HepG2 (cell line): Measurements from ENCODE around the gene RDH12. TPM values are rescaled to one million over a fixed set of nuclear protein-coding genes. Genes with fewer than 3 reads are reported as not detected.

Experiments
- CEBPG ChIP-seq: IDR thresholded peaks from 2 replicates; pipeline ENCODE4 v1.6.1; 2016
- CREB1 ChIP-seq, 2 experiments: fragments of 450-650 bp in 1 of 2; IDR thresholded peaks; 2 replicates each; pipeline ENCODE4 v1.6.1; 2016 to 2017; ENCODE audit warnings: control low read depth in 1 of 2, mild to moderate bottlenecking in 1 of 2, missing compliant biosample characterization in 1 of 2, missing genetic modification characterization in 1 of 2
- EP300 ChIP-seq, 3 experiments: sonication (generic) in 1 of 3; formaldehyde crosslinking in 1 of 3; IDR thresholded peaks; 2 replicates each; pipeline versions ENCODE4 v1.5.1 to v1.6.1; 2011 to 2020; ENCODE audit warnings: low read depth in 2 of 3, low read length in 2 of 3, borderline replicate concordance in 1 of 3, improper control_type of control experiment in 1 of 3, mild to moderate bottlenecking in 1 of 3, missing genetic modification reagents in 1 of 3, moderate library complexity in 1 of 3
- GMEB2 ChIP-seq: IDR thresholded peaks from 2 replicates; pipeline ENCODE4 v1.6.1; 2016; ENCODE audit warnings: missing biosample characterization, missing genetic modification reagents, low read depth
- JUND ChIP-seq: sonication (generic); formaldehyde crosslinking; IDR thresholded peaks from 2 replicates; pipeline ENCODE4 v1.8.0; 2022; ENCODE audit warnings: mild to moderate bottlenecking, missing genetic modification reagents
- KLF13 ChIP-seq: sonication (generic); formaldehyde crosslinking; IDR thresholded peaks from 2 replicates; pipeline ENCODE4 v1.4.0; 2020; ENCODE audit warnings: mild to moderate bottlenecking, missing genetic modification reagents
- MAFF ChIP-seq: IDR thresholded peaks from 2 replicates; pipeline ENCODE4 v1.6.1; 2011; ENCODE audit warnings: low read depth, low read length, improper control_type of control experiment
- ONECUT2 ChIP-seq: sonication (generic); formaldehyde crosslinking; IDR thresholded peaks from 2 replicates; pipeline ENCODE4 v1.4.0; 2020; ENCODE audit warnings: missing genetic modification reagents
- PATZ1 ChIP-seq: sonication (generic); formaldehyde crosslinking; IDR thresholded peaks from 2 replicates; pipeline ENCODE4 v1.4.0; 2020; ENCODE audit warnings: missing genetic modification reagents
- PHF21A ChIP-seq: sonication (generic); formaldehyde crosslinking; IDR thresholded peaks from 2 replicates; pipeline ENCODE4 v1.5.0; 2020; ENCODE audit warnings: mild to moderate bottlenecking, missing genetic modification reagents
- RAD51 ChIP-seq: fragments of 450-650 bp; IDR thresholded peaks from 2 replicates; pipeline ENCODE4 v1.6.1; 2016; ENCODE audit warnings: borderline replicate concordance
- SYNCRIP ChIP-seq: fragments of 200-400 bp; formaldehyde crosslinking; IDR thresholded peaks from 2 replicates; pipeline ENCODE4 v1.6.1; 2018; ENCODE audit warnings: mild to moderate bottlenecking, low read depth, low read length; ENCODE audit not compliant: insufficient read depth
- TBX2 ChIP-seq: sonication (generic); formaldehyde crosslinking; IDR thresholded peaks from 2 replicates; pipeline ENCODE4 v1.5.0; 2020; ENCODE audit warnings: missing genetic modification reagents, mild to moderate bottlenecking, borderline replicate concordance
- TEAD3 ChIP-seq: optimal IDR thresholded peaks from 2 replicates; pipeline ENCODE3; 2016; ENCODE audit warnings: borderline replicate concordance
- ZBTB21 ChIP-seq: sonication (generic); formaldehyde crosslinking; IDR thresholded peaks from 2 replicates; pipeline ENCODE4 v1.4.0; 2020; ENCODE audit warnings: missing genetic modification reagents
- ZNF142 ChIP-seq: sonication (generic); formaldehyde crosslinking; IDR thresholded peaks from 2 replicates; pipeline ENCODE4 v1.4.0; 2020; ENCODE audit warnings: missing genetic modification reagents
- ZNF253 ChIP-seq: sonication (generic); formaldehyde crosslinking; IDR thresholded peaks from 2 replicates; pipeline ENCODE4 v1.8.0; 2022; ENCODE audit warnings: mild to moderate bottlenecking, missing genetic modification reagents, borderline replicate concordance
- ZNF570 ChIP-seq: sonication (generic); formaldehyde crosslinking; IDR thresholded peaks from 2 replicates; pipeline ENCODE4 v1.4.0; 2020; ENCODE audit warnings: mild to moderate bottlenecking, missing genetic modification reagents, borderline replicate concordance
- ZNF720 ChIP-seq: sonication (generic); formaldehyde crosslinking; IDR thresholded peaks from 2 replicates; pipeline ENCODE4 v1.4.0; 2020; ENCODE audit warnings: missing genetic modification reagents
- ZNF746 ChIP-seq: sonication (generic); formaldehyde crosslinking; IDR thresholded peaks from 2 replicates; pipeline ENCODE4 v1.8.0; 2022; ENCODE audit warnings: mild to moderate bottlenecking, missing genetic modification reagents
- ZSCAN29 ChIP-seq: sonication (generic); formaldehyde crosslinking; conservative IDR thresholded peaks from 2 replicates; pipeline ENCODE4 v1.4.0; 2020; ENCODE audit warnings: mild to moderate bottlenecking, missing genetic modification reagents
- polyA plus RNA-seq, 8 experiments: library from polyadenylated mRNA; depleted of rRNA in 3 of 8; stranded (reverse) in 7 of 8; unstranded in 1 of 8; fragments of >200 nt; fragmentation: Illumina TruSeq in 4 of 8; extraction: Trizol in 4 of 8; gene quantifications; 2 replicates each; pipeline versions ENCODE4 v1.2.1 to v1.2.3, GENCODE V29; 2011 to 2016; ENCODE audit warnings: low read depth in 4 of 8, missing spikeins in 1 of 8, mixed read lengths in 1 of 8; ENCODE audit not compliant: insufficient read depth in 1 of 8
- total RNA-seq, 5 experiments: library from RNA; depleted of rRNA; stranded (reverse); fragments of >200 nt; fragmentation: Illumina TruSeq; extraction: Trizol; gene quantifications; 2 replicates each; pipeline ENCODE4 v1.2.3, GENCODE V29; 2016; ENCODE audit warnings: low read depth in 1 of 5

RDH12 gene
- total and polyA plus RNA-seq, 2 of the 13 experiments (the other 11 are each of a cell fraction or from before 2014, with no cell fraction given), result 1.6 to 2.1 TPM

- TF ChIP-seq EP300 (IDR thresholded peaks at IDR 0.05; ENCODE audit: low read depth in 2 of 2, low read length in 2 of 2), result peak in 1 of 2 experiments; percentile 58; a peak in 2 of 4 replicates
- TF ChIP-seq EP300 (CRISPR knock-in tag; IDR thresholded peaks at IDR 0.05; ENCODE audit: borderline replicate concordance), result no peak
- TF ChIP-seq ZBTB21 (CRISPR knock-in tag), result no peak
- TF ChIP-seq ZNF570 (CRISPR knock-in tag), result no peak
- no peak for TF ChIP-seq RAD51
- TF ChIP-seq ZNF720 (CRISPR knock-in tag), result no peak
- no peak for TF ChIP-seq GMEB2 (CRISPR knock-in tag)
- peak; percentile 30; the same call in 1 of the 2 replicates for TF ChIP-seq JUND (CRISPR knock-in tag)
- no peak for TF ChIP-seq ZNF142 (CRISPR knock-in tag)
- TF ChIP-seq CEBPG, result peak; percentile 88
- no peak for TF ChIP-seq ZNF746 (CRISPR knock-in tag)
- no peak for TF ChIP-seq PATZ1 (CRISPR knock-in tag)
- TF ChIP-seq SYNCRIP, result no peak
- no peak for TF ChIP-seq TBX2 (CRISPR knock-in tag)
- TF ChIP-seq ONECUT2, result no peak
- no peak for TF ChIP-seq PHF21A (CRISPR knock-in tag)
- TF ChIP-seq KLF13, result no peak
- TF ChIP-seq ZSCAN29 (CRISPR knock-in tag), result no peak
- peak; percentile 17 for TF ChIP-seq TEAD3 (CRISPR knock-in tag)
- TF ChIP-seq ZNF253 (CRISPR knock-in tag), result no peak
- no peak for TF ChIP-seq CREB1 (IDR thresholded peaks at IDR 0.05)
- peak; percentile 34; the same call in 1 of the 2 replicates for TF ChIP-seq CREB1 (CRISPR knock-in tag; IDR thresholded peaks at IDR 0.05)
- peak; percentile 94 for TF ChIP-seq MAFF
These were observed 61.6 kb downstream of the RDH12 start (continued) for GRCh38 chr14:67763158-67763822.
